H1 (cell line): Measurements from ENCODE around the gene KCNC3. TPM values are rescaled to one million over a fixed set of nuclear protein-coding genes. Genes with fewer than 3 reads are reported as not detected.

Experiments
- CTCF ChIA-PET: fragments of 300-600 bp; sonication (Branson Sonifier 250); formaldehyde crosslinking; loops from one replicate; lab custom pipeline; 2021; ENCODE audit not compliant: partially characterized antibody; lab: Charles Lee
- POLR2A ChIA-PET: fragments of 300-600 bp; sonication (Branson Sonifier 250); formaldehyde crosslinking; loops from one replicate; lab custom pipeline; 2021; ENCODE audit warnings: inconsistent platforms; ENCODE audit not compliant: partially characterized antibody; lab: Charles Lee
- DNase-seq, 2 experiments: peaks; one replicate each; pipeline versions ENCODE4 v3.0.0 to v3.0.0-alpha.2; 2010 to 2022; ENCODE audit warnings: low spot score in 2 of 2, low read depth in 1 of 2, mixed read lengths in 1 of 2
- FAIRE-seq: peaks from 2 replicates; lab custom pipeline; 2011; peaks lifted over from hg19 to GRCh38; lab: Jason Lieb, UNC
- H2AFZ ChIP-seq: 2 replicates; pipeline ENCODE4 v1.8.1; 2012; ENCODE audit warnings: low read length, inconsistent platforms
- H2AK5ac ChIP-seq: 2 replicates; pipeline ENCODE4 v1.6.1; 2013; ENCODE audit warnings: low read depth, low read length
- H2BK120ac ChIP-seq: replicated peaks from 2 replicates; pipeline ENCODE3; 2013; ENCODE audit warnings: low read depth, low read length, inconsistent platforms
- H2BK12ac ChIP-seq: 2 replicates; pipeline ENCODE4 v1.6.1; 2013; ENCODE audit warnings: low read depth, low read length
- H2BK15ac ChIP-seq: 2 replicates; pipeline ENCODE4 v1.6.1; 2013; ENCODE audit warnings: low read length
- H2BK20ac ChIP-seq: 2 replicates; pipeline ENCODE4 v1.6.1; 2013; ENCODE audit warnings: low read length
- H2BK5ac ChIP-seq: 2 replicates; pipeline ENCODE4 v1.6.1; 2013; ENCODE audit warnings: low read depth, low read length
- H3K14ac ChIP-seq: 2 replicates; pipeline ENCODE4 v1.6.1; 2013; ENCODE audit warnings: inconsistent platforms; ENCODE audit not compliant: insufficient read length
- H3K18ac ChIP-seq: 2 replicates; pipeline ENCODE4 v1.6.1; 2013; ENCODE audit warnings: low read length; ENCODE audit errors: extremely low read depth
- H3K23ac ChIP-seq: 2 replicates; pipeline ENCODE4 v1.6.1; 2013; ENCODE audit warnings: inconsistent platforms; ENCODE audit not compliant: insufficient read length
- H3K23me2 ChIP-seq: 2 replicates; pipeline ENCODE4 v1.6.1; 2013; ENCODE audit warnings: low read depth, low read length
- H3K27ac ChIP-seq: 2 replicates; pipeline ENCODE4 v1.6.1; 2011; ENCODE audit warnings: low read depth, low read length, inconsistent platforms
- H3K27me3 ChIP-seq, 4 experiments: replicated peaks in 1 of 4; 1 replicate in 1 of 4; 2 replicates in 3 of 4; pipeline versions ENCODE4 v1.6.1 to v1.8.1; 2011 to 2013; ENCODE audit warnings: low read length in 3 of 4, mild to moderate bottlenecking in 3 of 4, inconsistent platforms in 2 of 4, mixed read lengths in 2 of 4, moderate library complexity in 1 of 4; ENCODE audit not compliant: control insufficient read depth in 3 of 4, insufficient read depth in 3 of 4; ENCODE audit errors: extremely low read depth in 1 of 4
- H3K36me3 ChIP-seq, 4 experiments: 2 replicates each; pipeline versions ENCODE4 v1.6.1 to v1.8.1; 2011 to 2013; ENCODE audit warnings: mild to moderate bottlenecking in 4 of 4, low read length in 3 of 4, moderate library complexity in 2 of 4, control low read depth in 1 of 4, inconsistent platforms in 1 of 4; ENCODE audit not compliant: insufficient read depth in 4 of 4, control insufficient read depth in 2 of 4
- H3K4ac ChIP-seq: replicated peaks from 2 replicates; pipeline ENCODE3; 2013; ENCODE audit warnings: low read length, low read depth, mixed read lengths, inconsistent platforms; ENCODE audit not compliant: insufficient read length
- H3K4me1 ChIP-seq, 4 experiments: replicated peaks in 1 of 4; 1 replicate in 1 of 4; 2 replicates in 3 of 4; pipeline versions ENCODE4 v1.6.1 to v1.8.1; 2011 to 2013; ENCODE audit warnings: low read length in 3 of 4, inconsistent platforms in 2 of 4, mixed read lengths in 1 of 4; ENCODE audit not compliant: insufficient read depth in 4 of 4, control insufficient read depth in 3 of 4
- H3K4me2 ChIP-seq, 2 experiments: 2 replicates each; pipeline versions ENCODE4 v1.6.1 to v1.8.1; 2011 to 2013; ENCODE audit warnings: low read depth in 2 of 2, low read length in 2 of 2, control low read depth in 1 of 2, inconsistent platforms in 1 of 2, mild to moderate bottlenecking in 1 of 2; ENCODE audit not compliant: insufficient read depth in 1 of 2
- H3K4me3 ChIP-seq, 4 experiments: fragments of 200-600, 300-600 bp in 1 of 4; sonication (generic), shearing (Covaris generic), sonication (Bioruptor Twin) in 1 of 4; 2 replicates each; pipeline versions ENCODE4 v1.5.1 to v1.8.1; 2011 to 2016; ENCODE audit warnings: low read length in 4 of 4, low read depth in 3 of 4, control low read depth in 2 of 4, inconsistent platforms in 2 of 4, mild to moderate bottlenecking in 2 of 4, mixed read lengths in 1 of 4, moderate library complexity in 1 of 4; ENCODE audit not compliant: insufficient read depth in 2 of 4; ENCODE audit errors: extremely low read depth in 1 of 4
- H3K56ac ChIP-seq: replicated peaks from 2 replicates; pipeline ENCODE3; 2013; ENCODE audit warnings: low read depth, mild to moderate bottlenecking, mixed read lengths, low read length, inconsistent platforms; ENCODE audit not compliant: insufficient read length
- H3K79me1 ChIP-seq: 2 replicates; pipeline ENCODE4 v1.6.1; 2013; ENCODE audit warnings: low read depth, low read length, control low read depth
- H3K79me2 ChIP-seq, 2 experiments: 2 replicates each; pipeline versions ENCODE4 v1.6.1 to v1.8.1; 2012 to 2013; ENCODE audit warnings: low read length in 2 of 2, mild to moderate bottlenecking in 2 of 2, inconsistent platforms in 1 of 2; ENCODE audit not compliant: insufficient read depth in 2 of 2, control insufficient read depth in 1 of 2
- H3K9ac ChIP-seq, 4 experiments: replicated peaks in 1 of 4; 1 replicate in 1 of 4; 2 replicates in 3 of 4; pipeline versions ENCODE4 v1.6.1 to v1.8.1; 2011 to 2013; ENCODE audit warnings: low read depth in 3 of 4, low read length in 3 of 4, control low read depth in 2 of 4, mild to moderate bottlenecking in 2 of 4, moderate library complexity in 2 of 4, inconsistent platforms in 1 of 4; ENCODE audit errors: extremely low read depth in 1 of 4
- H3K9me3 ChIP-seq, 2 experiments: 2 replicates each; pipeline versions ENCODE4 v1.6.1 to v1.8.1; 2012 to 2013; ENCODE audit warnings: mild to moderate bottlenecking in 2 of 2, moderate library complexity in 2 of 2, control low read depth in 1 of 2, inconsistent platforms in 1 of 2, low read depth in 1 of 2, low read length in 1 of 2, mixed read lengths in 1 of 2; ENCODE audit not compliant: insufficient read depth in 2 of 2
- H4K20me1 ChIP-seq, 2 experiments: replicated peaks in 1 of 2; 2 replicates each; pipeline versions ENCODE3 to v1.8.1; 2011 to 2013; ENCODE audit warnings: inconsistent platforms in 2 of 2, low read length in 2 of 2, mild to moderate bottlenecking in 1 of 2; ENCODE audit not compliant: insufficient read depth in 2 of 2, control insufficient read depth in 1 of 2
- H4K5ac ChIP-seq: 2 replicates; pipeline ENCODE4 v1.6.1; 2013; ENCODE audit warnings: low read length, low read depth, mixed read lengths, inconsistent platforms; ENCODE audit not compliant: insufficient read length
- H4K8ac ChIP-seq: 2 replicates; pipeline ENCODE4 v1.8.0; 2013; ENCODE audit warnings: mild to moderate bottlenecking, moderate library complexity, low read length, inconsistent platforms; ENCODE audit not compliant: insufficient read depth; ENCODE audit errors: extremely low read depth
- H4K91ac ChIP-seq: replicated peaks from 2 replicates; pipeline ENCODE3; 2013; ENCODE audit warnings: low read length, mixed read lengths, inconsistent platforms; ENCODE audit not compliant: insufficient read length
- FOSL1 ChIP-seq: IDR thresholded peaks from 2 replicates; pipeline ENCODE4 v1.6.1; 2011; ENCODE audit warnings: mild to moderate bottlenecking, low read depth, low read length, moderate library complexity; ENCODE audit not compliant: insufficient read depth
- JUN ChIP-seq: IDR thresholded peaks from 2 replicates; pipeline ENCODE4 v1.6.1; 2011; ENCODE audit warnings: low read depth, mild to moderate bottlenecking, improper control_type of control experiment, low read length
- WGBS, 2 experiments: shearing (Covaris generic) in 1 of 2; methylation state at CpG; one replicate each; pipeline versions ENCODE4 v1.1.6 to v1.1.7; 2013 to 2015; ENCODE audit warnings: low lambda C conversion rate in 2 of 2, mixed read lengths in 2 of 2, inconsistent platforms in 1 of 2, low coverage in 1 of 2, missing lambda C conversion rate in 1 of 2; ENCODE audit not compliant: insufficient replicate concordance in 2 of 2, insufficient coverage in 1 of 2, insufficient read length in 1 of 2; ENCODE audit errors: extremely low coverage in 1 of 2, missing lambda C conversion rate in 1 of 2; 5-methylcytosine and 5-hydroxymethylcytosine counted together
- polyA plus RNA-seq, 7 experiments: library from polyadenylated mRNA; depleted of rRNA in 3 of 7; stranded (reverse) in 5 of 7; unstranded in 2 of 7; fragments of >200 nt in 5 of 7; fragments of 200-250 nt in 2 of 7; gene quantifications; 1 replicate in 5 of 7; 2 replicates in 1 of 7; 4 replicates in 1 of 7; pipeline versions ENCODE4 v1.2.1 to v1.2.3, GENCODE V29; 2011 to 2013; ENCODE audit warnings: missing spikeins in 2 of 7, mixed read lengths in 2 of 7
- total RNA-seq: library from RNA; stranded (reverse); fragmentation: NEBNext Ultra II Directional; extraction: Animal tissue kit (Norgen Biotek cat#: 25700); gene quantifications from 2 replicates; pipeline ENCODE4 v1.2.1, GENCODE V29; 2021

Gene KCNC3
- total and polyA plus RNA-seq, 2 of the 8 experiments (the other 6 are each of a cell fraction or from before 2014, with no cell fraction given) = 3.9 to 7.2 TPM

DNA sequence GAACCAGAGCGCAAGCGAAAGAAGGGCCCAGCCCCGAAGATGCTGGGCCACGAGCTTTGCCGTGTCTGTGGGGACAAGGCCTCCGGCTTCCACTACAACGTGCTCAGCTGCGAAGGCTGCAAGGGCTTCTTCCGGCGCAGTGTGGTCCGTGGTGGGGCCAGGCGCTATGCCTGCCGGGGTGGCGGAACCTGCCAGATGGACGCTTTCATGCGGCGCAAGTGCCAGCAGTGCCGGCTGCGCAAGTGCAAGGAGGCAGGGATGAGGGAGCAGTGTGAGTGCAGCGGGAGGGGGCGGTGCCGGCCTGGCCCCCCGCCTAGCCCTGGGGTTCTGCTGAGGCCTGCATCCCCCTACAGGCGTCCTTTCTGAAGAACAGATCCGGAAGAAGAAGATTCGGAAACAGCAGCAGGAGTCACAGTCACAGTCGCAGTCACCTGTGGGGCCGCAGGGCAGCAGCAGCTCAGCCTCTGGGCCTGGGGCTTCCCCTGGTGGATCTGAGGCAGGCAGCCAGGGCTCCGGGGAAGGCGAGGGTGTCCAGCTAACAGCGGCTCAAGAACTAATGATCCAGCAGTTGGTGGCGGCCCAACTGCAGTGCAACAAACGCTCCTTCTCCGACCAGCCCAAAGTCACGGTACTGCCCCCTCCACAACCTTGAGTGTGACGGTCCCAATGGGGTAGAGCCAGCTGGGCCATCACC lies 49.1 kb upstream of the KCNC3 start:
- Histone ChIP-seq H4K8ac (no peak overlapping the region), H3K23ac (no peak overlapping the region), H3K9me3 (no peaks in the 10 kb centered on the region), H3K56ac (no peak overlapping the region), H3K4me3 (no peak overlapping the region), H3K79me2 (no peaks in the 10 kb centered on the region), H4K20me1 (peaks cover 5% of the 10 kb centered on the region in 2 experiments), H3K36me3 (peaks cover 12 to 43% (median 33%) of the 10 kb centered on the region in 4 experiments), H3K27ac (no peak overlapping the region), H3K4me2 (no peak overlapping the region; a peak in 1 of 4 replicates), H2AFZ (no peak overlapping the region), H3K27me3 (no peaks in the 10 kb centered on the region), H3K79me1 (no peaks in the 10 kb centered on the region; the same call in 1 of the 2 replicates), H2BK120ac (no peak overlapping the region), H3K4ac (no peak overlapping the region), H2BK12ac (no peak overlapping the region), H2BK20ac (no peak overlapping the region), H3K14ac (no peak overlapping the region)
- POLR2A ChIA-PET = interaction anchor here (1.9 kb wide), 1 partner anchor 43 kb away, joined by 5 read pairs; no protein-coding TSS in a partner anchor
- no peak for DNase-seq
- no peak for FAIRE-seq
- no peak for TF ChIP-seq FOSL1
- no peak for TF ChIP-seq JUN
- TF ChIP-seq, all 59 proteins: peak for 0
- Histone ChIP-seq H2BK15ac (no peak overlapping the region), H4K5ac (no peak overlapping the region), H3K4me1 (peaks cover 0 to 5% (median 1%) of the 10 kb centered on the region in 4 experiments; a peak in 4 of 7 replicates), H2BK5ac (no peak overlapping the region), H3K18ac (no peak overlapping the region), H3K23me2 (no peaks in the 10 kb centered on the region), H2AK5ac (no peak overlapping the region), H3K9ac (no peak overlapping the region), H4K91ac (no peak overlapping the region)
- CTCF ChIA-PET = interaction anchor here (0.8 to 3.3 kb wide), 3 partner anchors 10 to 42 kb away, joined by 3 to 11 read pairs (median 3); no protein-coding TSS in a partner anchor
- WGBS, 2 experiments = 97% methylated on average over 27 of the region's 36 CpGs; no CpG with 5 or more reads in 1 of the 2 experiments
